Esophagus muscularis mucosa (tissue), 3 donors: Measurements from ENCODE around the gene ABCA3.

Experiments
- POLR2A ChIP-seq: fragments of 450-650 bp; IDR thresholded peaks from one replicate; pipeline ENCODE4 v1.6.1; 2017; ENCODE audit warnings: antibody characterized with exemption, moderate library complexity, mild to moderate bottlenecking, low read depth
- POLR2AphosphoS5 ChIP-seq, 2 donors: sonication (generic); formaldehyde crosslinking; IDR thresholded peaks; one replicate each; pipeline ENCODE4 v1.6.1; 2017; ENCODE audit warnings: antibody characterized with exemption in 2 of 2
- TF ChIP-seq, protein P1 (sequence below), 3 experiments: fragments of 200-600 bp in 2 of 3; fragments of 450-650 bp in 1 of 3; sonication (generic) in 2 of 3; IDR thresholded peaks; one replicate each; pipeline ENCODE4 v1.5.1; 2017 to 2019; ENCODE audit warnings: antibody characterized with exemption in 3 of 3, mild to moderate bottlenecking in 2 of 3, moderate library complexity in 1 of 3

DNA sequence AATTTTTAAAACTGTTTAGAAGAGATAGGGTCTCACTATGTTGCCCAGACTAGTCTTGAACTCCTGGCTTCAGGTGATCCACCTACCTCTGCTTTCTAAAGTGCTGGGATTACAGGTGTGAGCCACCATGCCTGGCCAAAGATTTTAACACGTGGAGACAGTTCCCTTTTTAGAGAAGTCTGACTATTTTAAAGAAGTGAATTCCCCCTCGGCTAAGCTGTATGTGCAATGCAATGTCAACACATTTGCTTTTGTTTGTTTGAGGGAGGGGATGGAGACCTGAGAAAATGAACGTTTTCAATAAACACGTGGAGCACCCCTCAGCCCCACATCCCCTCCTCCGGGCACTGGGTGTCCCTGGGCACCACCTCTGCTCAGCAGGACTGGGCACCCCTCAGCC is 58.3 kb downstream of the ABCA3 start:
- no peak for TF ChIP-seq POLR2AphosphoS5 (IDR thresholded peaks at IDR 0.05)
- TF ChIP-seq, protein P1, sequence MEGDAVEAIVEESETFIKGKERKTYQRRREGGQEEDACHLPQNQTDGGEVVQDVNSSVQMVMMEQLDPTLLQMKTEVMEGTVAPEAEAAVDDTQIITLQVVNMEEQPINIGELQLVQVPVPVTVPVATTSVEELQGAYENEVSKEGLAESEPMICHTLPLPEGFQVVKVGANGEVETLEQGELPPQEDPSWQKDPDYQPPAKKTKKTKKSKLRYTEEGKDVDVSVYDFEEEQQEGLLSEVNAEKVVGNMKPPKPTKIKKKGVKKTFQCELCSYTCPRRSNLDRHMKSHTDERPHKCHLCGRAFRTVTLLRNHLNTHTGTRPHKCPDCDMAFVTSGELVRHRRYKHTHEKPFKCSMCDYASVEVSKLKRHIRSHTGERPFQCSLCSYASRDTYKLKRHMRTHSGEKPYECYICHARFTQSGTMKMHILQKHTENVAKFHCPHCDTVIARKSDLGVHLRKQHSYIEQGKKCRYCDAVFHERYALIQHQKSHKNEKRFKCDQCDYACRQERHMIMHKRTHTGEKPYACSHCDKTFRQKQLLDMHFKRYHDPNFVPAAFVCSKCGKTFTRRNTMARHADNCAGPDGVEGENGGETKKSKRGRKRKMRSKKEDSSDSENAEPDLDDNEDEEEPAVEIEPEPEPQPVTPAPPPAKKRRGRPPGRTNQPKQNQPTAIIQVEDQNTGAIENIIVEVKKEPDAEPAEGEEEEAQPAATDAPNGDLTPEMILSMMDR (IDR thresholded peaks at IDR 0.05), result no peak
- no peak for TF ChIP-seq POLR2A
